ENCODE results near the gene TMEM116.

The TMEM116 gene

DNA sequence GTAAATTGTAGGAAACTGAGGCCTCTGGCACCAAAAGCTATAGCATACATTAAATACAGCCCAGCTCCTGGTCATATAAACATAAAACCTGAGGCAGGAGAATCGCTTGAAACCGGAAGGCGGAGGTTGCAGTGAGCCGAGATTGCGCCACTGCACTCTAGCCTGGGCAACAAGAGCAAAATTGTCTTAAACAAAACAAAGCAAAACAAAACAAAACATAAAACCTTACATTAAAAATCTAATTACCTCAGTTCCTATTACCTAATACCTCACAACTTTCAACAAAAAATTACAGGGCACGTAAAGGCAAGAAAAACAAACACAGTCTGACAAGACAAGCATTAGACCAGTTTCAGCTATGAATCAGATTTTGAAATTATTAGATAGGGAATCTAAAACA, 36.7 kb downstream of the TMEM116 start:
- TF ChIP-seq, protein P1, sequence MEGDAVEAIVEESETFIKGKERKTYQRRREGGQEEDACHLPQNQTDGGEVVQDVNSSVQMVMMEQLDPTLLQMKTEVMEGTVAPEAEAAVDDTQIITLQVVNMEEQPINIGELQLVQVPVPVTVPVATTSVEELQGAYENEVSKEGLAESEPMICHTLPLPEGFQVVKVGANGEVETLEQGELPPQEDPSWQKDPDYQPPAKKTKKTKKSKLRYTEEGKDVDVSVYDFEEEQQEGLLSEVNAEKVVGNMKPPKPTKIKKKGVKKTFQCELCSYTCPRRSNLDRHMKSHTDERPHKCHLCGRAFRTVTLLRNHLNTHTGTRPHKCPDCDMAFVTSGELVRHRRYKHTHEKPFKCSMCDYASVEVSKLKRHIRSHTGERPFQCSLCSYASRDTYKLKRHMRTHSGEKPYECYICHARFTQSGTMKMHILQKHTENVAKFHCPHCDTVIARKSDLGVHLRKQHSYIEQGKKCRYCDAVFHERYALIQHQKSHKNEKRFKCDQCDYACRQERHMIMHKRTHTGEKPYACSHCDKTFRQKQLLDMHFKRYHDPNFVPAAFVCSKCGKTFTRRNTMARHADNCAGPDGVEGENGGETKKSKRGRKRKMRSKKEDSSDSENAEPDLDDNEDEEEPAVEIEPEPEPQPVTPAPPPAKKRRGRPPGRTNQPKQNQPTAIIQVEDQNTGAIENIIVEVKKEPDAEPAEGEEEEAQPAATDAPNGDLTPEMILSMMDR (IDR thresholded peaks at IDR 0.05): no peak

DNA sequence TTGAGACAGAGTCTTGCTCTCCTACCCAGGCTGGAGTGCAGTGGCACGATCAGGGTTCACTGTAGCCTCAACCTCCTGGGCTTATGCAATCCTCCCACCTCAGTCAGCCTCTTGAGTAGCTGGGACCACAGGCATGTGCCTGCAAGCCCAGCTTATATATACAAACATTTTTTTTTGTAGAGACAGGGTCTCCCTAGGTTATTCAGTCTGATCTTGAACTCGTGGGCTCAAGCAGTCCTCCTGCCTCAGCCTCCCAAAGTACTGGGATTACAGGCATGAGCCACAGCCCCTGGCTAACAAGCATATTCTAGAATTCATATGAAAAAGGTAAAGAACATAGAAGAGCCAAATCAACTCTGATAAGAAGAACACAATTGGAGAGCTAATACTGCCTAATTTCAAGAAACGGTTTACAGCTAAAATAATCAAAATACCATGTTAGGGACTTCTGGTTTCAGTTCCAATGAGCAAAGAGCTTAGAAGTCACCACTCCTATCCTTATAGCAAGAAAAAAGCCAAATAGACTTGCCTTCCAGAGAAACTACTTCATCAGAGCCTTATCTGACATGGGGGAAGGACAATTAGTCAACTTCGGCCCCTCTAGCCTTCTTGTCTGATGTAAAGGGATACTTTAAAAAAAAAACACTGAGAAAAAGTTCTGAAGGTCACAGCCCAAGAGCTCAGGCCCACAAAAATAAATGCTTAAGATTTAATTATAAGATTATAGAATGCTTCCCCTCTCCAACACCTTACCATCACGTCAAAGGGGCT, 37.6 kb downstream of the TMEM116 start:
- TF ChIP-seq, protein P1 (IDR thresholded peaks at IDR 0.05): no peak

DNA sequence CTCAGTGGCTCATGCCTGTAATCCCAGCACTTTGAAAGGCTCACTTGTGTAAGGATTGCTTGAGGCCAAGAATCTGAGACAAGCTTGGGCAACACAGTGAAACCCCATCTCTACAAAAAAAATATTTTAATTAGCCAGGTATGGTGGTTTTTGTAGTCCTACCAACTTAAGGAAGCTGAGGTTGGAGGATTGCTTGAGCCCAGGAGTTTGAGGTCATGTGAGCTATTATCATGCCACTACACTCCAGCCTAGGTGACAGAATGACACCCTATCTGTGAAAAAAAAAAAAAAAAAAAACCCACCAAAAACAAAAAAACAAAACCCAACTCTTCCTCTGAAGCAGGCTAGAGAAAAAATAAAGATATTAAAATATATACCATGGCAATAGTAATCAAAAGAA, 41.2 kb downstream of the TMEM116 start:
- TF ChIP-seq, protein P1 (IDR thresholded peaks at IDR 0.05): no peak

GRCh38 chr12:111964935-111965334, 48.0 kb downstream of the TMEM116 start:
- TF ChIP-seq, protein P1 (IDR thresholded peaks at IDR 0.05): no peak

- TF ChIP-seq, protein P1 (IDR thresholded peaks at IDR 0.05): no peak
Measured at GRCh38 chr12:111954969-111955368, 58.0 kb downstream of the TMEM116 start.

- TF ChIP-seq, protein P1 (IDR thresholded peaks at IDR 0.05): no peak
Measured at GRCh38 chr12:111953455-111953854, 59.5 kb downstream of the TMEM116 start.

DNA sequence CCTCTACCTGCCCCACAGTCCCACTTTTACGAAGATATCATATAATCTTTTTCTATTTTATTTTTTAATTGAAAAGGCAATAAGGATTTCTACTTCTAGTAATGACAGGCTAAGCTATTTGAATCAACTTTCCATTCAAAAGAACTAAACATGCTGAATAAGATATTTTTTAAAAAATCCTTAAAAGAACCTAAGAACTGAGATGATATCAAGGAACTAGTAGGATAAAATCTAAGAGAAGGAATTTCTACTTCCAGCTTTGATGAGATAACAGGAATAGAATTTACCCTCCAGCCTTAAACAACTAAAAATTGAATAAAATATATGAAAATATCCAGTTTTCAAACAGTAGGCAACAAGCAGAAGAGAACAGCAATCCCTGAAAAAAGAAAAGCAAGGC, 69.0 kb downstream of the TMEM116 start:
- TF ChIP-seq, protein P1 (IDR thresholded peaks at IDR 0.05): no peak

GRCh38 chr12:111942557-111942956, 70.4 kb downstream of the TMEM116 start:
- TF ChIP-seq, protein P1 (IDR thresholded peaks at IDR 0.05): no peak
